Stimulated activated CD8-positive, alpha-beta memory T cell treated with anti-CD3 and anti-CD28 coated beads, Interleukin-4, amount 100 ng/mL, for 24 hours (primary cell): ENCODE data around the gene ANKS1B.

ENCODE experiments used
- DNase-seq: peaks from one replicate; pipeline ENCODE4 v3.0.0-alpha.2; 2020; ENCODE audit warnings: low read depth

The ANKS1B gene

GRCh38 chr12:99453836-99454538, 530.7 kb downstream of the ANKS1B start:
- DNase-seq = no peak

GRCh38 chr12:99450036-99450630, 534.6 kb downstream of the ANKS1B start:
- DNase-seq = no peak

DNA sequence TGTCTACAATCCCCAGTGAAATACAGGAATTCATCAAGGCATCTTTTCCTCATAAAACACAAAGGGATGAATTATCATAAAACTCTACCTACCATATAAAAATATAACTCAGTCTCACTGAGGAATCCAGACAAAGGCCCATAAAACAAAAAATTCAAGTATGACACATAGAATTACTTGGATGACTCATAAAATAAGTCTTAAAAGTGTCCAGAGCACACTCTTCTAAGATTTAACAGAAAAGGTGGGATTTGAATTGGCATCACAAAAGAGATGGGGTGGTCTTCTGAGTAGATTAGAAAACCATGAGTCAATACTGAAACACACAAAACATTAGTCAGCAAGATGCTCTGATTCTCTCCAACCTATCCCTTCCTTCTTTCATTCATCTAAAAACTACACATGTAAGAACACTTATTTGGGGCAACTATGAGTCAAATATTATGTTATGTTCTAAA, 539.8 kb downstream of the ANKS1B start:
- no peak for DNase-seq

- no peak for DNase-seq
These were observed 542.0 kb downstream of the ANKS1B start for GRCh38 chr12:99442758-99443157.

GRCh38 chr12:99439399-99439798, 545.3 kb downstream of the ANKS1B start:
- no peak for DNase-seq

DNA sequence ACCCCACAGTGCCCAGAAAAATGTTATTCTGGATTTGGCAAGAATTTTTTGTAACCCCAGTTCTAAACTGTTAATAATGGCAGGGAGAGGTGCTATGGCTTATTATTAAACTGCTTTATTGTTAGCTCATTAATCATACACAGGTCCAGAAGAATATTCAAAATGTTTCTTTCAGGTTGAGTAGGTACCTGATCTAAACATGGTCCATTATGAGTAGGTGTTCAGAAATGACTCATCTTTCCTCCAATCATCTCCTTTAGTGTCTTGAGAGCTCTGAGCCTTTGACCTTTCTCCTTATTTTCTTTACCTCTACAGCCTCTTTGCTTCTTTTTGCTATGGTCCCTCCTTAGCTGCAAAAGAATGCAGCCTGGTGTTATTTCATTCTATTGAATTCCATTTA, 548.2 kb downstream of the ANKS1B start:
- DNase-seq = no peak

- no peak for DNase-seq
These were observed 549.5 kb downstream of the ANKS1B start for GRCh38 chr12:99435095-99435791.

DNA sequence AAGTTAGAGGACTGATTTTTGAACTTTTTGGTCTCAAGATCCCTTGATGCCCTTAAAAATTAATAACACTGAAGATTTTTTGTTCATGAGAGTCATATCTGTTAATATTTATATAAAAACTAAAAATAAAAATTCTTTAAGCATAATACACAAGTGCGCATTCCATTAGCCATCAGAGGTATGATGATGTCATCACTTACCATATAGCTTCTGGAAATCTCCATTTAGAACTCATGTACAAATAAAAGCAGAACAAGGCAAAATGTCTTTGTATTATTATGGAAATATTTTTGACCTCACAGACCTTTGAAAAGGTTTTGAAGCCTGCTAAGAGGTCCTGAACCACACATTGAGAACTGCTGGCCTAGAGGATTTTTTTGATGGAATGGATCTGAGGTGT, 551.6 kb downstream of the ANKS1B start:
- no peak for DNase-seq

- DNase-seq = no peak
These were observed 553.5 kb downstream of the ANKS1B start for GRCh38 chr12:99431203-99431602.

GRCh38 chr12:99427104-99427503, 557.6 kb downstream of the ANKS1B start:
- no peak for DNase-seq

DNA sequence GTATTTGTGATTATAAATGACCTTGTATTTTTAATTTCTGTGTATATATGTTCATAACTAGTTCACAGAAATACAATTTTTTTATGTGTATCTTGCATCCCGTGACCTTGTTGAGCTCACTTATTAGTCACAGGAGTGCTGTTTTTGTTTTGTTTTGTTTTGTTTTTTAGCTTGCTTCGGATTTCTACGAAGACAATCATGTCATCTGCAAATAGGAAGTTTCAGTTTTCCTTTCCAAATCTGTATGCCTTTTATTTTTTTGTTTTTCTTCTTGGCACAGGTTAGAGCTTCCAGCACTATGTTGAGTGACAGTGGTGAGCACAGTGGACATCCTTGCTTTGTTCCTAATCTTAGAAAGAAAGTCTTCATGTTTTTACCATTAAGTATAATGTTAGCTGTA, 566.4 kb downstream of the ANKS1B start:
- DNase-seq = no peak

DNA sequence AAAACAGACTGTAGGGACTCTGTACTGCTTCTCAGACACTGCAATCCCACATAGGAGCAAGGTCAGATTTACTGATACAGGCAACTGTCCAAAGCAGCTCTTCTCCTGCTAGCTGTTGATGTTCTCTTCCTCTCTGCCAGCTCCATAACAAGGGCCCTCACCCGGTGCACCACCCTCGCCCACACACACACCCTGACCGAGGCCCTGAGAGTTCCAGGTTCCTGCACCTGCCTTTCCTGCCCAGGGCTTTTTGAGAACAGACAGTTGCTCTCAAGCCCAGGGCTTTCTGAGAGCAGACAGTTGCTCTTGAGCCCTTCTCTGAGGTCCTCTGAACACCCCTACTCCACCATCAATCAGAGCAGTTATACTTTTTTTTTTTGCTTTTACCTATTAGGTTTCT, 571.0 kb downstream of the ANKS1B start:
- DNase-seq = no peak

DNA sequence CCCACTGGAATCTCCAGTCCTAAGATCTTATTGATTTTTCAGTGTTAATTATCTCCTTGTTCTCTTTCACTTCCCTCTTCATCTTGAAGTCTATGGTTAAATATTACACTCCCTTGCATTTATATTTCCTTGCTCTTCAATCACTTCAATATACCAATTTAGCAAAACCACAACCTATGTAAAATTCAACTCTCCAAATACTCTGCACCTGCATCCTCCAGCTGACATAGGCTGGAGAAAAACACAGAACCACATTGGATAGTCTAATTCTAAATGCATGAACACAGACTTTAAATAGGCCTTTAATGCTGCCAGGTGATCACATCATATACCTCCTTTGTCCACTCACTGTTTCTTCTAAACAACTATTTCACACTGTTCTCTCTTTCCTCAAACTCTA, 591.0 kb downstream of the ANKS1B start:
- DNase-seq = no peak

GRCh38 chr12:99392091-99392850, 592.5 kb downstream of the ANKS1B start:
- DNase-seq = no peak

- no peak for DNase-seq
These were observed 594.0 kb downstream of the ANKS1B start for GRCh38 chr12:99390707-99391106.

DNA sequence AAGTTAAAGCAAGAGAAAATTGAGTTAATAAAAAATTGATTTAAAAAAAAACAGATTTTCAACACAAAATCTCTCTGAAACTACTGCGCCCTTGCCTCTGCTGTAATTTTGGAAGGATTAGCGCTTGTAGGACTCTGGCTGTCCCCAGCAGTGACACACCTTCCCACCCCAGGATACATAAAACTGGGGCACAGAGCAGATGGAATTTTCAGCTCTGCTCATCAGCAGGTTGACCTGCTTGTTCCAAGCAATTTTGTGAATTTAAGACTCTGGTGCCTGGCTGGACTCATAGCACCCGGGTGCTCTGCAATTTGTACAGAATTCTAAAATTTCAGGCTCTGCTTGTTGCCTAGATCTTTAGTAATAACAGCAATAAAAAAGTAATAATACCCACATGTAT, 595.0 kb downstream of the ANKS1B start:
- DNase-seq = no peak

DNA sequence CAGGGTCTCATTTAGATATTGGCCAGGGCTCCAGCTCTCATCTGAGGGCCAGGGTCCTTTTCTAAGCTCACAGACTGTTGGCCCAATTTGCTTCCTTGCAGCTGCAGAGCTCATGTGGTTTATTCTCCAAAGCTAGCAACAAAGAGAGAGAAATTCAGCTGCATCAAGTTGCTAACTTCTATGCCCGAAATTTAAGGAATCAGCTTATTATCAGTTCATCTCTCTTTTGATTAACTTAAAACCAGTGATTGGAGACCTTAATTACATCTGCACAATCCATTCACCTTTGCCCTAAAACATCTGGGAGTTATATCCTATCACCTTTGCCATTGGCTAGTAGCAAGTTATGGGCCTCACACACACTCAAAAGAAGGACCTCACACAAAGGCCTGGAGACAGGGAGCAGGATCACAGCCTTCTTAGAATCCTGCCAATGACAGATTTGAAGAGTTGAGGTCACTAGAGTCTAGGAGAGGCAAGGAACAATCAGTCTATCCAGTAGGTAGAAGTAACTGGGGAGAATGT, 596.0 kb downstream of the ANKS1B start:
- no peak for DNase-seq

GRCh38 chr12:99387661-99388060, 597.1 kb downstream of the ANKS1B start:
- no peak for DNase-seq

- no peak for DNase-seq
These were observed 597.8 kb downstream of the ANKS1B start for GRCh38 chr12:99386907-99387306.

- DNase-seq = no peak
These were observed 601.5 kb downstream of the ANKS1B start for GRCh38 chr12:99383258-99383657.

- DNase-seq = no peak
These were observed 602.7 kb downstream of the ANKS1B start for GRCh38 chr12:99381992-99382391.

- DNase-seq = no peak
These were observed 604.0 kb downstream of the ANKS1B start for GRCh38 chr12:99380701-99381100.
